GM12878 (cell line): ENCODE measurements around the gene PSME3IP1.

Experiments
- CTCF ChIP-seq, 3 experiments: IDR thresholded peaks in 2 of 3; conservative IDR thresholded peaks in 1 of 3; 2 replicates each; pipeline ENCODE4 v1.5.1; 2011; ENCODE audit warnings: low read depth in 3 of 3, low read length in 3 of 3, mild to moderate bottlenecking in 3 of 3, control low read depth in 2 of 3, moderate library complexity in 2 of 3, inconsistent platforms in 1 of 3, mixed read lengths in 1 of 3; ENCODE audit not compliant: control insufficient read depth in 2 of 3, insufficient read depth in 1 of 3; ENCODE audit errors: extremely low read depth in 1 of 3
- DPF2 ChIP-seq: fragments of 450-650 bp; IDR thresholded peaks from 2 replicates; pipeline ENCODE4 v1.6.1; 2017; ENCODE audit warnings: mild to moderate bottlenecking
- JUND ChIP-seq: IDR thresholded peaks from 2 replicates; pipeline ENCODE4 v1.6.1; 2012; ENCODE audit warnings: low read depth, mild to moderate bottlenecking, low read length, improper control_type of control experiment, moderate library complexity
- KDM1A ChIP-seq: fragments of 200-600 bp; sonication (generic); IDR thresholded peaks from 2 replicates; pipeline ENCODE4 v1.6.1; 2016; ENCODE audit warnings: borderline replicate concordance
- REST ChIP-seq: IDR thresholded peaks from 2 replicates; pipeline ENCODE4 v1.6.1; 2012; ENCODE audit warnings: mild to moderate bottlenecking, low read depth, low read length
- SP1 ChIP-seq: IDR thresholded peaks from one replicate; pipeline ENCODE4 v1.6.1; 2011; ENCODE audit warnings: low read depth, low read length
- TAF1 ChIP-seq: IDR thresholded peaks from 2 replicates; pipeline ENCODE4 v1.6.1; 2011; ENCODE audit warnings: mild to moderate bottlenecking, low read depth, low read length, borderline replicate concordance

- TF ChIP-seq TAF1 (no peak), DPF2 (no peak), KDM1A (no peak), REST (no peak), JUND (no peak), SP1 (no peak), CTCF (IDR thresholded peaks at IDR 0.05 in 2 of 3, conservative IDR thresholded peaks at IDR 0.05 in 1 of 3; ENCODE audit: control insufficient read depth in 2 of 3, extremely low read depth in 1 of 3, insufficient read depth in 1 of 3, low read depth in 3 of 3, low read length in 3 of 3) (no peak)
Observed at GRCh38 chr16:57234707-57235092, 48.9 kb upstream of the PSME3IP1 start.
